K562 (cell line): Measurements from ENCODE around the gene JUN. TPM values are rescaled to one million over a fixed set of nuclear protein-coding genes. Genes with fewer than 3 reads are reported as not detected.

ENCODE experiments used
- ETV5 ChIP-seq: sonication (generic); formaldehyde crosslinking; IDR thresholded peaks from 2 replicates; pipeline ENCODE4 v1.4.0; 2020; ENCODE audit warnings: low read depth, mild to moderate bottlenecking, missing genetic modification reagents
- HDGF ChIP-seq: fragments of 450-650 bp; IDR thresholded peaks from 2 replicates; pipeline ENCODE4 v1.6.1; 2016
- ID3 ChIP-seq, 2 experiments: fragments of 250-450 bp in 1 of 2; fragments of 450-650 bp in 1 of 2; sonication (Bioruptor Pico) in 1 of 2; IDR thresholded peaks; 2 replicates each; pipeline versions ENCODE4 v1.6.1 to v1.8.0; 2016 to 2021; ENCODE audit warnings: mild to moderate bottlenecking in 2 of 2, moderate library complexity in 2 of 2, missing compliant biosample characterization in 1 of 2, missing genetic modification characterization in 1 of 2
- JUND ChIP-seq, 2 experiments: IDR thresholded peaks; 2 replicates in 1 of 2; 3 replicates in 1 of 2; pipeline ENCODE4 v1.6.1; 2011; ENCODE audit warnings: borderline replicate concordance in 2 of 2, low read depth in 2 of 2, low read length in 2 of 2, improper control_type of control experiment in 1 of 2, missing biosample characterization in 1 of 2, missing genetic modification characterization in 1 of 2, missing genetic modification reagents in 1 of 2
- PBX2 ChIP-seq, 2 experiments: IDR thresholded peaks in 1 of 2; conservative IDR thresholded peaks in 1 of 2; 2 replicates each; pipeline ENCODE4 v1.6.1; 2016; ENCODE audit warnings: low read depth in 2 of 2, mild to moderate bottlenecking in 1 of 2, missing compliant biosample characterization in 1 of 2, missing genetic modification characterization in 1 of 2, moderate library complexity in 1 of 2
- PTTG1 ChIP-seq: fragments of 450-650 bp; IDR thresholded peaks from 2 replicates; pipeline ENCODE4 v1.6.1; 2016; ENCODE audit warnings: low read depth, mild to moderate bottlenecking, missing genetic modification characterization, missing compliant biosample characterization
- ZNF445 ChIP-seq: fragments of 250-450 bp; sonication (Bioruptor Pico); IDR thresholded peaks from 2 replicates; pipeline ENCODE4 v1.4.0; 2020; ENCODE audit warnings: low read depth, mild to moderate bottlenecking, moderate library complexity
- polyA plus RNA-seq, 8 experiments: library from polyadenylated mRNA; depleted of rRNA in 4 of 8; stranded (reverse) in 5 of 8; unstranded in 3 of 8; fragments of >200 nt; fragmentation: Nextera tagmentation in 2 of 8; fragmentation: Illumina TruSeq in 1 of 8; extraction: Ambion mirVana in 2 of 8; extraction: Trizol in 1 of 8; gene quantifications; 2 replicates each; pipeline versions ENCODE4 v1.2.1 to v1.2.3, GENCODE V29; 2011 to 2014; ENCODE audit warnings: inconsistent platforms in 1 of 8, missing spikeins in 1 of 8
- total RNA-seq, 7 experiments: library from RNA; depleted of rRNA in 6 of 7; stranded (reverse); fragments of >200 nt in 6 of 7; fragmentation: Illumina TruSeq in 2 of 7; extraction: Trizol in 2 of 7; gene quantifications; 2 replicates each; pipeline versions ENCODE4 v1.2.1 to v1.2.3, GENCODE V29; 2011 to 2021; ENCODE audit warnings: low replicate concordance in 1 of 7

Gene JUN
- total and polyA plus RNA-seq, 9 of the 15 experiments (the other 6 are each of a cell fraction or from before 2014, with no cell fraction given) = 0.32 to 23.4 (median 4.0) TPM

GRCh38 chr1:58741678-58742553 lies 41.9 kb downstream of the JUN start (continued):
- TF ChIP-seq PBX2 (CRISPR knock-in tag; IDR thresholded peaks at IDR 0.05; ENCODE audit: low read depth) (no peak), PBX2 (tag; conservative IDR thresholded peaks at IDR 0.05; ENCODE audit: low read depth) (peak; percentile 39; the same call in 1 of the 2 replicates), ID3 (CRISPR knock-in tag; IDR thresholded peaks at IDR 0.05) (no peak), ID3 (tag; IDR thresholded peaks at IDR 0.05) (no peak), PTTG1 (tag) (no peak), ETV5 (CRISPR knock-in tag) (no peak), HDGF (no peak), JUND (IDR thresholded peaks at IDR 0.05; ENCODE audit: borderline replicate concordance, low read depth, low read length) (no peak), JUND (tag; IDR thresholded peaks at IDR 0.05; ENCODE audit: borderline replicate concordance, low read depth, low read length) (no peak), ZNF445 (CRISPR knock-in tag) (no peak)
